HG03354 (cell line): ENCODE results near the gene HELZ.

Experiments used
- ATAC-seq: cut with Tn5 transposase; IDR thresholded peaks from one replicate; pipeline ENCODE4 v1.9.1; 2021; ENCODE audit warnings: mild to moderate bottlenecking; ENCODE audit not compliant: unreplicated experiment, poor library complexity, severe bottlenecking

Gene HELZ

GRCh38 chr17:67021743-67022450, 223.1 kb downstream of the HELZ start:
- no peak for ATAC-seq

GRCh38 chr17:67021196-67021595, 223.8 kb downstream of the HELZ start:
- ATAC-seq, result no peak
